NCI-H524 (cell line): ENCODE measurements around the gene LDLRAD4.

Experiments used
- DNase-seq, 2 experiments: peaks; one replicate each; lab custom pipeline; 2025; lab: John Stamatoyannopoulos, UW

LDLRAD4 gene

DNA sequence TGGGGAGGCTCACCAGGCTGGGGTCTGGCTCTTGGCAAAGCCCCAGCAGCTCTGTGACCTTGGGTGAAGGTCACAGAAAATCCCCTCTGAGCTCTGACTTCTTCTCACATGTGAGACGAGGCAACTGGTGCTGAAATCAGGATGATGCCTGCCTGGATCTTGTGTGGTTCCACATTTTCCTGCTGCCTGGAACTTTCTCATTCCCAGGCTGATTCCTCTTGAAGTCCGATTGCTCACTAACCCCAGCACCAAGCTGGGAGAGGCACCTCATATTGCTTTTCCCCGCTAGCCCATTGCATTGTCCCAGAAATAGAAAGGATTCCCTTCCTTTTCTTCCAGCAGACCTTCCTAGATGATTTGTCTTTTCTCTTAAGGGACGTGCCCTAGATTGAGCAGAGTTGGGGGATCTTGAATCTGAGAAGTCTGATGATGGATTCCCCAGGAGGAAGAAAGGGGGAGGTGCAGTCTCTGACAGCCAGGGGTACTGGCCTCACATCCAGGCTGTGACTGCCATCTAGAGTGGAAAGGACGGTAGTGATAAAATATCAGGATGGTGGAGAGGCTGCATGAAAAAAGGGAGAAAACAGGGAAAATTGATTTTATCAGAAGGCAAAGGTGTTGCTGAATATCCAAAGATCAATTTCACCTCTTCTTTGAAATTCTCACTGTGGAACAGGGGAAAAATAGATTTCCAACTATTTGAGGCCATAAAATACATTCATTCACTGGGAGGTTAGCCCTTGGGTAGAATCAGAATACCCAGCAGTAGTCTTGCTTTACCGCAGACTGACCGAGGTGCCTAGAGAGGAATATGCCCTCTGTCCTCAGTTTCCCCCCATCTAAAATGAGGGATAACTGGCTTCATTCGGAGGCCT is 411.5 kb downstream of the LDLRAD4 start:
- peak; percentile 60 to 73 for DNase-seq

DNA sequence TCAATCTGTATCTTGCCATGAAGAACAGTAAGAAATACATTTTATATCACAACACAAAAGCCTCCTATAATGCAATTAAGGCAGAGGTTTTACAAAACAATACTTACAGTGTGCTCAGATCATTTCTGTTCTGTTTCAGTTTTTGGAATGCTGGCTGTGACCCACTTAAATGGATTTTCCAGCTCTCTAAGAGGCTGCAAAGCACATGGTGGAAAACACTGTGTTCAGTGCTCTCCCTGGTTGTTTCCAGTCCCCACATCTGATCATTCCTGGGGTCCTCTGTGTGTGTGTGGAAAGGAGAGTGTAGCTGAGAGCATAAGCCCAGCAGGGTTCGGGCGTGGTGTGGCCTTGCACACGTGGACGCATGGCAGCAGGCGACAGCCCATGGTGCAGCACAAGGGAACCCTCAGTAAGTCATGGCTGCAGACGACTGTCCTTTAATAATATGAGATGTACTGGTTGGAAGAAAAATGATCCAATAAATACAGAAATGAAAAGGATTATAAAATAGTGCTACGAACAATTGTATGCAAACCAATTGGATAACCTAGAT is 412.2 kb downstream of the LDLRAD4 start:
- DNase-seq: no peak

DNA sequence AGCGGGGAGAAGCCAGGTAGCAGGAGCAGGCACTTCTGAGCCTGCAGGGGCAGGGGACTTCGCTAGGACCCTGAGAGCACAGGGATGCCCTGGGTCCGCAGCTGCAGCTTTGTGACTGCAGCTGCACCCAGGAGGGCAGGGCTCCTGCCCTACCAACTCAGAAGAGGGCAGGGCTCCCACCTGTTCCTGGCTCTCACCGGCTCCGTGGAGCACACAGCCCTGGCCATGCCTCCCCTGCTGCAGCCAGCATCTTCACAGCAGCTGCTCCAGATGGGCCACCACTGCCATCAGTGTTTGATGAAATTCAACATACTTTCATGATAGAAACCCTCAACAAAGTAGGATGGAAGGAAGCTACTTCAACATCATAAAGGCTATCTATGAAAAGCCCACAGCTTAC is 415.1 kb downstream of the LDLRAD4 start:
- DNase-seq: no peak

DNA sequence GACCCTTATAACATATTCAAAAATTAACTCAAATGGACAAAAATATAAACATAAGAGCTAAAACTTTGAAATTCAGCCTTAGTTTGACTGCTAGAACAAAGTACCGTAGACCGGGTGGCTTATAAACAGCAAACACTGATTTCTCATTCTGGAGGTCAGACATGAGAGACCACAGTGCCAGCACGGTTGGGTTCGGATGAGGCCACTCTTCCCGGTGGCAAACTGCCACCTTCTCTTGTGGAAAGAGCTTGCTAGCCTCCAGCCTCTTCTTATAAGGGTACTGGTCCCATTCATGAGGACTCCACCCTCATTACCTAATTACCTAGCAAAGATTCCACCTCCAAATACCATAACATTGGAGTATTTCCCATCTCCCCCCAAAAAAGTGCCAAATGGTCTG is 416.5 kb downstream of the LDLRAD4 start:
- no peak for DNase-seq

DNA sequence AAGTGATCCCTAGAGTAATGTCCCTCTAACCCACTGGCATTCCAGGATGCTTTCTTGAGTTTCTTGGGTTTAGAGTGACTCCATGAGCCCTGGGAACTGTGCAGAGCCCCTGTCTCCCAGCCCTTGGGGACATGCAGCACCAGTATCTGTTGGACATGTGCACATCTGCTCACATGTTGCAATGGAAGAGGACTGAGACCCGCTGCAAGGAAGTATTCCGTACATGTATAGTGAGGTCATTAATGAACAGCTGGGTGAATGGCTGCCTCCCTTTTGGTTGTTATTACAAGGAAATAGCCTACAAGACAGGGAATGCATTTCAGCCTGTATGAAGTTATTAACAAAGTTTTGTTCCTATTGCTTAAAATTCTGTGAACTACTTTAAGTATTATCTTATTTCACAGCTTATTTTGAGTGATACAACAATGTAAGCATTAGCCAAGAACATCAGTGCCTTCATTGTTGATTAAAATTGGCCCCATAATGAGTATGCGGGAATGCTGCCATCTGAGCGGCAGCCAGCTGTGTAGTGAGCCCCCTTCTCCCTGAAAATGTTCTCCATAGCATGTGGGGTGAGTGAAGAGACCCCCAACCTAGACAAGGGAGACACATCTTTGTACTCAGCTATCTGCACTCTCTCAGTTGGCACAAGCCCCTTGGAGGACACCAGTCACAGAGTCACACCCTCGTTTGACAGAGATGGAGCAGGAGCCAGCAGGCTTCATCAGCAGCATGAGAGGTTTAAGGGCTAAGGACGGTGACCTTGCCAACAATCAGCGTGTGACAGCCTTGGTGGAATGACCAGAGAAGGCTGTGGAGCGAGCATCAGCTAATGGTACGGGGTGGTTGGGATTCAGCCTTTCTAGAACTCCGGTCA is 420.4 kb downstream of the LDLRAD4 start:
- DNase-seq: no peak

DNA sequence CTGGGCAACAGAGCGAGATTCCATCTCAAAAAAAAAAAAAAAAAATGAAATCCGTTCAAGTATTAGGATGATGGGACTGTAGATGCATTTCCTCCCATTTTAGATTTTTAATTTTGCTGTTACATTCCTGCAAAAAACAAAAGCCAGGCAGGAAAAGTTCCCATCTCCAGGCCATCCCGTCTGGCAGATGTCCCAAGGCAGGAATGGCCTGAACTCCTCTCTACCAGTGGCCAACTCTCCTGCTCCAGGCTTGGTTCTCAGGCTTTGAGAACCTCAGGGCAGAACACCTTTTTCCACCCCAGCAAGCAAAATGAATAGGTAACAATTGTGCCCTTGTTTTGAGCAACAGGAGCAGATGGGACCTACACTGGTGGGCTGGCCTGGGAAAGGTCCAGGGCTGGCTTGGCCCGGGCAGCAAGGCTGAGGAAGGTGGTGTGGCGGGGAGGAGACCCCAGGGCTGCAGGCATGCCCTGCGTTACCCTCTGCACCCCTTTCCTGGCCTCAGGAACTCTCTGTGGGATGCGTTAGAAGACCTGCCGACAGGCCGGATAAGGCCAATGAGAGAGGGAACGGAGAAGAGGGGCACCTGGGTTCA is 421.8 kb downstream of the LDLRAD4 start:
- no peak for DNase-seq

DNA sequence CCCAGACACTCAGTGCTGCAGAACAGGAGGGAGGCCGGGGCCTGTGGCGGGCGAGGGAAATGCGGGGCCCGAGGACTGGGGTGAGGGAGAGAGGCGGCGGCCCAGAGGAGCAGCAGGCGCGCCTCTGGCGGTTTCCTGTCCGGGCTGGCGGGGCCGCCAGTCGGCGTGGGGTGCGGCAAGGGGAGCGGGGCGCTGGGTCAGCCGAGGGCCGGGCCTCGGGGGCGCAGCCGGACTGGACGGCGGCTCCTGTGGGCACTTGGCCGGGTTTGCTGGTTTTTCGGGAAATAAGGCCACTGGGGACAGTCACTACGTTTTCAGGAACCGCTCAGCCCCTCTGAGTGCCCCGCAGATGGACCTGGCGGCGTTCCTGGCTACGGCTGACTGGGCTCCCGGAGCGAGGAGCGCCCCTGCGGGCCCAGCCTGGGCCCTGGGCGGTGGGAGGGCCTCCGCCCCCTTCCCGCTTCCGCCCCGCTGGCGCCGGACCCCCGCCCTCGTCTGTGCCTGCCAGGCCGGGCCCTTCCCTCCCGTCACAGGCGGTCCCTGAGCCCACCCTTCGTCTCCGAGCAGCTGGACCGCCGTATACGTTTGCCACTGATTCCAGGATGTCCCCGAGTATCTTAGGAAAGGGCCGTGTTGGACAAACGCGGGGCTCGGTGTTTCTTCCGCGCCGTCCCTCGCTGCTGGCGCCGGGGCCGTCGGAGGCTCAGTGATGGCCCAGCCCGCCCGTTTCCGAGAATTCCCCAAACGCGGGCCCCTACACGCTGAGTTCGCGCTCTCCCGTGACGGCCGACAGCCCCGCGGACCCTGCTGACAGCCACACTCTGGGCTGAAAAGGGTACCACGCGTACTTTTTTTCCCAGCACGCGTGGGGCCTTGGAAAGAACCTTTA is 423.2 kb downstream of the LDLRAD4 start:
- DNase-seq: peak in 1 of 2 experiments; percentile 12

DNA sequence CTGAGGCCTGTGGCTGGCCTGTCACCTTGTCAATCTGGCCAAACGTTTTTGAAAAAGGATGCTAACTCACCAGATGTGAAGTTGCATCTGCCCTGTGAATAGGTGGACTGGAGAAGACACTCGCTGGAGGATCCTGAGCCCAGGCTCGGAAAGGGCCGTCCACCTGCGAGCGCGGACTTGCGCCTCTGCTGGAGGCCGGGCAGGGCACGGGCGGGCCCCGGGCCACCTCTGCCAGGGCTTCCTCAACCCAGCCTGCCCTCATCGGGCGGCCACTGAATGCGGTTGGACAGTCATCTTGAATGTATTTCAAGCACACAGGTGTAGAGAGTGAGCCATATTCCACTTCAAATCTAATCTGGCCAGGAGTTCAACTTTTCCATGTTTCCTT is 423.9 kb downstream of the LDLRAD4 start:
- no peak for DNase-seq

DNA sequence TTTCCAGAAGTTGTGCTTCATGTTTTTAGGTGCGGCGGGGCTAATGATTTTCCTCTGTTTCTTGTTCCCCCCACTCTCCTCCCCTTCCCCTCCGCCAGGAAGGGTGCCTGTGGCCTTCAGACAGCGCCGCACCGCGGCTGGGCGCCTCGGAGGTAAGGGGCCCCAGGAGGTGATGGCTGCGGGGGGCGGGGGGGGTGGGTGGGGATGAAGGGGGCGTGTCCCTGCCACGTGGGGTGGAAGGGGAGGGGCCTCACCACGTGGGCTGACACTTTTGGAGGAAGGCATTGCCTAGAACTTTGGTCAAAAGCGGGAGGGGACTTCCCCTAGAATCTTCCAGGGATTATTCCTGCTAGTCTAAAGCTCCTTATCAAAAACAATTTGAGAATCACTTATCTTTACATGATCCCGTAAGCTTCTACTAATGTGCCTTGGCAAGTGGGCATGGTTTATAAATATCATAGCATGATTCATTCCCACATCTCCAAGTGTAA is 424.7 kb downstream of the LDLRAD4 start:
- no peak for DNase-seq

DNA sequence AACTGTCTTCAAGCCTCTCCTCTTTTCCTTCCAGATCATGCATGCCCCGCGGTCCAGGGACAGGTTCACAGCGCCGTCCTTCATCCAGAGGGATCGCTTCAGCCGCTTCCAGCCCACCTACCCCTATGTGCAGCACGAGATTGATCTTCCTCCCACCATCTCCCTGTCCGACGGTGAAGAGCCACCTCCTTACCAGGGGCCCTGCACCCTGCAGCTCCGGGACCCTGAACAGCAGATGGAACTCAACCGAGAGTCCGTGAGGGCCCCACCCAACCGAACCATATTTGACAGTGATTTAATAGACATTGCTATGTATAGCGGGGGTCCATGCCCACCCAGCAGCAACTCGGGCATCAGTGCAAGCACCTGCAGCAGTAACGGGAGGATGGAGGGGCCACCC is 426.5 kb downstream of the LDLRAD4 start:
- no peak for DNase-seq

DNA sequence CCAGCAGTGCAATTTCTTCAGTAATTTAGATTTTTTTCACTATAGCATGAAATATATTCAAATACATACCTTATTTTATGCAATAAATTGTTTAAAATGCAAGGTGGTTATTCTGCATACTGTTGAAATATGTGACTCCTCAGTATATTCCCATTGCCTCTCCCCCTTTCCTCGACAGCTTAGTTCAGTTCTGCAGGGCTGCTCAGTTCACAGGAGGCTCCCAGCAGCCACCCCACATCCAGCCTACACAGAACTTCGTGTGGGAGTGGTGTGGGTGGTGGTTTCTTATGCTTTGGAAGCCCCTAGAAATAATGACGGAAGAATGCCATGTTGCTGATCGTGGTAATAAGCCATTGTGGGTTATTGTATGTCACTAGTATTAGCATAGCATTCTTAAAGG is 428.1 kb downstream of the LDLRAD4 start:
- no peak for DNase-seq

DNA sequence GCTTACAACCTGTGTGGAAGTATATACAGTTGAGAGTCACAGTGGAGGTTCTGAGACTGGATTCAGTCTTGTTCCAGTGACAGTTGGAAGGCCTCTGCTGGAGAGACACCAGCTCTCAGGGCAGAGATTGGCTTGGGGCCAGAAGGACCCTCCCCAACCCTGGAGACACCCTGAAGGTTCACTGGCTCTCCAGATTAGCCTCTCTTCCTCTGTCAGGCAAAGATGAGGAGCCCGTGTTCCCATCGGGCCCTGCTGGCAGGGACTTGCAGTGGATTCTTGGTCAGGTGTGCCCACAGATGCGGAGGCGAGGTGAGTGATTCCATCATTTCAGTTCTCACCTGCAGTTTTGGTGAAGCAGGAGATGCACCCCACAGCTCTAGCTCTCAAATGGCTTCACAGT is 429.2 kb downstream of the LDLRAD4 start:
- no peak for DNase-seq

DNA sequence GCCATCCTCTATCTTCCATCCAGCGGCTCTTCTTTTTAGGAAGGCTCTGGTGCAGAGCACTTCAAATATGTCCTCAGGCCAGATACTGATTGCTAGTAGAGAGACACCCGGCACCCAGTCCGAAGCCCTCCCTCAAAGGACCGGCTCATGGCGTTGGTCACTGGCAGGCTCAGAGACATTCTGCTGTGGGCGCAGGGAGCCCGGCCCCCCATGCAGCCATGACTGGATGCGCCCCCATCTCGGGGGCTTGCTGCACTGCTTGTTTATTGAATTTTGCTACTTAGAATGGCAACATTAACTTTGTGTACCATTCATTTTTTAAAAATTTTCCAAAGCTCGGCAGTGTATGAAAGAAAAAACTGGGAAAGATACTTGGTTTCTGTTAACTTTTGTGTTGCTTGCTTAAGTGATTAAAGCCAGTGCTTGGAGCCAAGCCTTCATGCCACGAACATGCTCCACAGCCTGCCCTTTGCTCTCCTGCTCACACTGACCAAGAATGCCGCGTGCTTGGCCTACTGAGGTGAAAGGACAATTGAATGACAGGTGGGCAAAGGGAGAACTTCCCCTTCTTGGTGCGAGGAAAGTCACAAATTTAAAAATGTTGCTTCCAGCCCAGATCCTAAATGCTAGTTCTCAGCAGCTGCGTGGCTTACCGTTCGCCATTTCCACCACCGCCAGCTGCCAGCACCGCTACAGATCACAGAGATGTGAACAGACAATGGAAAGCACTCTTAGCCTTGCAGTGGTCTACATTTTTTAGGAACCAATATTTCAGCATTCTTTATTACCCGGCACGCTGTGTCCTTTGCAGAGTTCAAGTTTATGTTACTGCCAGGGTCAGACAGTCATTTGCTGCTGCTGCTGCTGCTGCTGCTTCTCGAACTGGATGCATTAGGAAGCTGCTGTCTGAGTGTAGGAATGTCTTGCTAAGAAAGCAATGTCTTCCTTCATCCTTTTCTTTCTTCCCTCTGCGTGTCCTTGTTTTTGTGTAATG is 431.1 kb downstream of the LDLRAD4 start:
- DNase-seq: no peak

DNA sequence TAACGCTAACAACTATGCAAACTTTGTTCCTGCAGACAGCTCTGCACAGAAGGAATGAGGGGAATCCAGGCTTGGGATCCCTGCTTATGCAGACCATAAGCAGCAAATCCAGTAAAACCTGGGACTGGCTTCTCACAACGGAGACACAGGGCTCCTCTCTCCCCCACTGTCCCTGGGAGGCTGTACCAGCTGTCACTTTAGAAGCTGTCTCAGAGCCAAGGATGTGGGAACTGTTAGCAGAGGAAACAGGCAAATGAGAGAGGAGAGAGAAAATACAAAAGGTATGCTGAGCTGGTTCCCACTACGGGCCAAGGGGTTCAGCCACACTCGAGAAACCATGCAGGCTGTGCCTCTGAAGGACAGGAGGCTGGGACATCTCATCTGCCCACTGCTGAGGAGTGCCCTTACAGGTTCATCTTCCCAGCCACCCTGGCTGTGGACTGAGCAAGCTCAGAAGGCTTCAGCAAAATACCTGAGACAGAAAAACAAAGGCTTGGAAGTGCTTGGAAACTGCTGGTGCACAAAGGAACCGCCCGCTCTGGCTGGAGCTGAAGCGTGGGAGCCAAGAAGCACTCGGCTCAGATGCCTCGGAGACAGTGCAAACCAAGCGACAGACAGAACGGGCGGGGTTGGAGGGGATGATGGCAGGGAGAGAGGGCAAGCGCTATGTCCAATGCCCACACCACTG is 435.3 kb downstream of the LDLRAD4 start:
- DNase-seq: peak; percentile 3 to 58

DNA sequence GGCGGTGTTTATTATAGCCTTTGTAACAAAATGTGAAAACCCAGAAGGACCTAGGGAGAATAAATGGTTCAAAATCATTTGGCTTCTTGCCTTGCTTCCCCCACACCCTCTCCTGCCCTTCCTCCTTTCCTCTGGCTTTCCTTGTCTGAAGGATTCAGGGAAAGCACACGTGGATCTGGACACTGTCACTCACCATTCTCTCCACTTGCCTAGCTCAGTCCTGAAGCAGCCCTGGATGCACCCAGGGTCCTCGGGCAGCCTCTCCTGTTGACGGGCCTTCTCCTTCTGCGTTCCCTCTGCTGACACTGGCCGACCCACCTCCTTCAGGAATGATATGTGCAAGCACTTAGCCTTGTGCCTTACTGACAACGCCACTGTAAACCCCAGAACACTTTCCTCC is 439.4 kb downstream of the LDLRAD4 start:
- DNase-seq: no peak

DNA sequence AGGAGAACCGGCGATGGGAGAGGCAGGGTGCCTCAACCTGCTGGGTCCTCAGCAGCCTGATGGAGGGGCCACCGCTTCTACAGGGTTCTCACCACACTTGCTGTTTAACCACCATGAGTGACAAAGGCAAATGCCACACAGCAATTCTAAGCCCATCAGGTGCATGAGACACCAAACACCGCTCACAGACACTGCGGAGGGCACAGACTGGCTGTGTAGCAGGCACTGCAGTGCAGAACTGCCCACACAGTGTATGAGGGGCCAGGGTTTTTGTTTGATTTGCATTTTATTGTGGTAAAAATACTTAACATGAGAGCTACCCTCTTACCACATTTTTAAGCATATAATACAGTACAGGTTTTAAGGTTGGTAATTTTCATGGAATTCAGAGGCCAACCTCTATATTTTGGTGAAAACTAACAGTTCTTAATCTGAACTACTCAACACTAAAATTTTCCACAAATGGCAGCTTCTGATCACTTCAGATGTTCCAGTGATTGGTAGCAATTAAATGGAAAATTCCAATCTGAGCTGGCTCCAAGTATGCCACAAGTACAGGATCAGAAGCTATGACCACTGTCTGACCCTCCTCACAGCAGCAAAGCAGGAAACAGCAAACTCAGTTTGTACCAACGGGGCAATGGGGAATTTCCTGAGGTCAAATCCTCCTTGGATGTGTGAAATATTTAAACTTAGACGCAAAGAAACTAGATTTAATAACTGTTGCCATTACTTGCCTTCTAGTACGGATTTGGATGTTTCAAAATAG is 440.1 kb downstream of the LDLRAD4 start:
- DNase-seq: no peak

DNA sequence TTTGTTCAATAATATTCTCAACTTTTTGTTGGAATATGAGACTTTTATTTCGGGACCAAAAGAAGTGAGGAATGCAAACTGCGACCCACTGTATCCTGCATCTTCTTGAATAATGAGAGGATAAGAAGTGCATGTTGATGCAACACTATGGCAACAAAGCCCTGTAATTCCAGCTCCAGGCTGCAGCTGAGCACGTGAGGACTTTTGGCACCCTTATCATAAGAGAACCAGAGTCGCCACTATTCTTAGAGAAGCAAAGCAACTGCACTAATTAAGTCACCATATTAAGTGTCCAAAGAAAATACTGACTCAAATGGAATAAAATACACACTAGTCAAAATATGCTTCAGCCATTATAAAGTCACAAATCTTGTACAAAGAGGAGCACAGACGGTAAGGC is 441.9 kb downstream of the LDLRAD4 start:
- no peak for DNase-seq

DNA sequence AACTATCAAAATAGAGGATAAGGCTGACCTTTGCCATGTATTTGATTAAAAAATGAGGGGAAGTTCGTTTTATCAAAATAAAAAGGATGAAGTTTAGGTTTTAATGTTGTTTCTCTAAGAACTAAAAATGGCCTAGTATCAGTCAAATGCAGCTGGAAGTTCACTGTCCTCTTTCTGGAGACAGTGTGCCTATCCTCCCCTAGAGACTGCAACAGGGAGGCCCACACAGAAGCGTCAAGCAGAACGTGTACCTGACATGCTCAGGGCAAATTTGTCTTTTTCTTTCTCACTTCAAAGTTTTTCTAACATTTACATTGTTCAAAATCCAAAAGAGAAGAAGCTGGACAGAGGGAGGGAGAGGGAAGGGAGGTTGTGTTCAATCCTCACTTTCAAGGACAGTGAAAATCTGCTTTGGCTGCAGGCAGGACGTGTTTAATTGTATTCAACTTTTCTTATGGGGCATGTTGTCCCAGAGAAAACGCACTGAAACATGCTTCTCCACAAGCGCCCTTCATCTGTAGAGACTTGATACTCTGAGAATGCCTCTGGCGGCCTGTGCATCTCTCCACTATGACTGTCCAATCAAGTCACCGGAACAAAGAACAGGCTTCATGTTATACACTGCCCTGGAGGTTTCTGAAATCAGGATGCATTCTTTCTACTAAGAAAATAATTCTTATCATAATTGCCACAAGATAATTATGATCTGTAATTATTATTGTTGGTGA is 442.7 kb downstream of the LDLRAD4 start:
- DNase-seq: no peak
